ENCODE data around the gene DDX24.
A peak's percentile ranks its signal among the peaks of the same experiment; 100 is the strongest.

The DDX24 gene

GRCh38 chr14:94029265-94029664 is 51.7 kb downstream of the DDX24 start:
- DNase-seq = no peak

GRCh38 chr14:94028450-94028826 is 52.6 kb downstream of the DDX24 start:
- DNase-seq = no peak

GRCh38 chr14:94027566-94028449 is 53.2 kb downstream of the DDX24 start:
- no peak for DNase-seq

- no peak for DNase-seq
Observed at GRCh38 chr14:94026889-94027469, 54.0 kb downstream of the DDX24 start.

- DNase-seq = peak; percentile 94
Observed at GRCh38 chr14:94026173-94026888, 54.7 kb downstream of the DDX24 start, which contains the start of gene OTUB2. TSS of gene OTUB2 (plus strand) at chr14:94026340. CDS start at chr14:94026538, 198 bp downstream.

GRCh38 chr14:94025720-94026119 is 55.3 kb downstream of the DDX24 start:
- no peak for DNase-seq

GRCh38 chr14:94024549-94024948 is 56.5 kb downstream of the DDX24 start:
- no peak for DNase-seq

- no peak for DNase-seq
Observed at GRCh38 chr14:94022532-94023411, 58.2 kb downstream of the DDX24 start.

- DNase-seq = no peak
Observed at GRCh38 chr14:94021416-94022157, 59.4 kb downstream of the DDX24 start.

- DNase-seq = no peak
Observed at GRCh38 chr14:94021001-94021400, 60.0 kb downstream of the DDX24 start.

GRCh38 chr14:94020267-94020666 is 60.7 kb downstream of the DDX24 start:
- no peak for DNase-seq

- no peak for DNase-seq
Observed at GRCh38 chr14:94019329-94019728, 61.7 kb downstream of the DDX24 start.

- DNase-seq = no peak
Observed at GRCh38 chr14:94018308-94018707, 62.7 kb downstream of the DDX24 start.

GRCh38 chr14:94016446-94016976 is 64.5 kb downstream of the DDX24 start:
- no peak for DNase-seq

GRCh38 chr14:94015223-94015622 is 65.8 kb downstream of the DDX24 start:
- DNase-seq = no peak

- DNase-seq = no peak
Observed at GRCh38 chr14:94014382-94014781, 66.6 kb downstream of the DDX24 start.

GRCh38 chr14:94011795-94012194 is 69.2 kb downstream of the DDX24 start:
- no peak for DNase-seq

- no peak for DNase-seq
Observed at GRCh38 chr14:94010625-94011024, 70.4 kb downstream of the DDX24 start.

- DNase-seq = no peak
Observed at GRCh38 chr14:94009767-94010166, 71.2 kb downstream of the DDX24 start.

- DNase-seq = no peak
Observed at GRCh38 chr14:94008234-94008633, 72.8 kb downstream of the DDX24 start.

GRCh38 chr14:94005324-94006073 is 75.5 kb downstream of the DDX24 start:
- DNase-seq = no peak

All from effector CD8-positive, alpha-beta T cell (primary cell).